T-cell (primary cell): ENCODE results near the gene MCF2L. TPM values are rescaled to one million over a fixed set of nuclear protein-coding genes. Genes with fewer than 3 reads are reported as not detected.

Experiments
- ATAC-seq, 4 experiments: fragments of 200-7000 bp in 3 of 4; fragments of 150-1000 bp in 1 of 4; cut with Tn5 transposase; replicated peaks in 1 of 4; 1 replicate in 3 of 4; 2 replicates in 1 of 4; pipeline ENCODE4 v1.10.0; 2021; ENCODE audit warnings: moderate library complexity in 3 of 4, mild to moderate bottlenecking in 2 of 4, moderate number of reproducible peaks in 1 of 4
- CTCF ChIA-PET, 2 donors: fragments of 300-600 bp; sonication (Branson Sonifier 250); formaldehyde crosslinking; loops; one replicate each; lab custom pipeline; 2022; ENCODE audit warnings: antibody characterized with exemption in 2 of 2; lab: Charles Lee
- POLR2A ChIA-PET, 2 donors: fragments of 300-600 bp; sonication (Branson Sonifier 250); formaldehyde crosslinking; loops; one replicate each; lab custom pipeline; 2022; ENCODE audit warnings: antibody characterized with exemption in 2 of 2; lab: Charles Lee
- DNase-seq, 35 experiments: peaks; one replicate each; pipeline versions ENCODE4 v3.0.0 to v3.0.0-alpha.2; 2013 to 2023
- H3K27ac ChIP-seq: one replicate; pipeline ENCODE4 v1.5.1; 2013; ENCODE audit warnings: low read length
- H3K27me3 ChIP-seq, 2 experiments: replicated peaks in 1 of 2; 1 replicate in 1 of 2; 2 replicates in 1 of 2; pipeline versions ENCODE4 v1.6.1 to v1.7.0; 2013; ENCODE audit warnings: low read length in 1 of 2, mixed read lengths in 1 of 2; ENCODE audit not compliant: control insufficient read depth in 2 of 2, insufficient read depth in 2 of 2; ENCODE audit errors: extremely low read depth in 1 of 2
- H3K36me3 ChIP-seq, 2 donors: 1 replicate in 1 of 2; 2 replicates in 1 of 2; pipeline versions ENCODE4 v1.6.1 to v1.7.0; 2013; ENCODE audit warnings: low read length in 1 of 2; ENCODE audit not compliant: control insufficient read depth in 2 of 2, insufficient read depth in 1 of 2; ENCODE audit errors: extremely low read depth in 1 of 2
- H3K4me1 ChIP-seq, 2 experiments: 1 replicate in 1 of 2; 2 replicates in 1 of 2; pipeline versions ENCODE4 v1.6.1 to v1.7.0; 2013; ENCODE audit warnings: low read length in 2 of 2, mixed read lengths in 1 of 2; ENCODE audit not compliant: insufficient read depth in 2 of 2, control insufficient read depth in 1 of 2; ENCODE audit errors: extremely low read depth in 1 of 2
- H3K4me3 ChIP-seq, 2 donors: 1 replicate in 1 of 2; 2 replicates in 1 of 2; pipeline versions ENCODE4 v1.5.1 to v1.7.0; 2013; ENCODE audit warnings: mild to moderate bottlenecking in 2 of 2, low read length in 1 of 2, moderate library complexity in 1 of 2; ENCODE audit not compliant: control insufficient read depth in 1 of 2; ENCODE audit errors: extremely low read depth in 1 of 2
- H3K9me3 ChIP-seq: 2 replicates; pipeline ENCODE4 v1.7.0; 2013
- H3K27ac Mint-ChIP-seq, 2 donors: one replicate each; pipeline ENCODE4 v1.8.0; 2020 to 2021; ENCODE audit warnings: mild to moderate bottlenecking in 2 of 2, mixed read lengths in 2 of 2
- H3K27me3 Mint-ChIP-seq, 2 donors: one replicate each; pipeline ENCODE4 v1.8.0; 2021 to 2022; ENCODE audit warnings: mixed read lengths in 2 of 2
- H3K36me3 Mint-ChIP-seq: one replicate; pipeline ENCODE4 v1.8.0; 2021; ENCODE audit warnings: mixed read lengths
- H3K4me1 Mint-ChIP-seq, 3 donors: one replicate each; pipeline ENCODE4 v1.8.0; 2020 to 2022; ENCODE audit warnings: mixed read lengths in 3 of 3, mild to moderate bottlenecking in 1 of 3
- H3K4me3 Mint-ChIP-seq, 3 donors: one replicate each; pipeline ENCODE4 v1.8.0; 2020 to 2022; ENCODE audit warnings: mild to moderate bottlenecking in 3 of 3, mixed read lengths in 3 of 3, moderate library complexity in 3 of 3
- H3K9me3 Mint-ChIP-seq, 3 donors: one replicate each; pipeline ENCODE4 v1.8.0; 2020 to 2022; ENCODE audit warnings: mixed read lengths in 3 of 3
- WGBS: methylation state at CpG from one replicate; pipeline ENCODE4 v1.1.5; 2013; ENCODE audit warnings: missing lambda C conversion rate; ENCODE audit not compliant: insufficient coverage; 5-methylcytosine and 5-hydroxymethylcytosine counted together
- total RNA-seq, 35 experiments: library from RNA in 6 of 35; stranded (reverse) in 6 of 35; fragments of 120-200 nt in 1 of 35; gene quantifications; one replicate each; pipeline versions ENCODE4 v1.2.1 to v1.2.4 and lab custom pipeline; 2013 to 2026

MCF2L gene
- total RNA-seq, 5 donors from 2014 or later (not counting 1 experiment from before 2014, with no cell fraction given), result 18.2 to 30.0 (median 24.7) TPM

DNA sequence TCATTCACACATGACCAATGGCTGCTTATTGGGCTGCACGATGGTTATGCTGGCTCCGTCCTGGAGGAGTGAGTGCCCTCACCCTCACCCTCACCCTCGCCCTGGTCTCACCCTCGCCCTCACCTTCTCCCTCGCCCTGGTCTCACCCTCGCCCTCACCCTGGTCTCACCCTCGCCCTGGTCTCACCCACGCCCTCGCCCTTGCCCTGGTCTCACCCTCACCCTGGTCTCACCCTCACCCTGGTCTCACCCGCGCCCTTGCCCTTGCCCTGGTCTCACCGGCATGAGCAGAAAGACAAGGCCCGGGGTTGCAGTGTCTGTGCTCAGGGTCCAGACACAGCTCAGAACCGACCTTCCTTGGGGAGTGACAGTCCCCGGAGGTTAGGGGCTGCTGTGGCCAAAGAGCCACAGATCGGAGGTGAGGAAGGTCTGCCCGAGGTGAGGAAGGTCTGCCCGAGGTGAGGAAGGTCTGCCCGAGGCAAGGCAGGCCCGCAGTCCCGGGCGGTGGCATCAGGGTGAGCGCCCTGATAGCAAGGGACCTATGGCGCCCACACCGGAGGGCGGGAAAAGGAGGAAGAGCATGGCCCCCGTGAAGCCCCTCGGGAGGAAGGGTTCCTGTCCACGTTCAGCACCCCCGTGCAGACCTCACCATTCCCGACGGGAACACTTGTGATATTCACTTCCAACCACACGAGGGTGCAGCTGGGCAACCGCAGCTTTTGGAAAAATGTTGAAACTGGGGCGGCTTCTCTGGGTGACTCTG, 65.6 kb downstream of the MCF2L start:
- H3K9me3 Mint-ChIP-seq, result no peaks in the 10 kb centered on the region
- no peak overlapping the region for H3K4me3 ChIP-seq
- H3K27me3 ChIP-seq, result no peaks in the 10 kb centered on the region
- H3K27ac ChIP-seq, result no peak overlapping the region
- peaks cover 0 to under 1% of the 10 kb centered on the region in 2 experiments for H3K4me1 ChIP-seq
- ATAC-seq (no peak), DNase-seq (no peak)
- ChIA-PET POLR2A (no interaction called here), CTCF (no interaction called here)
- H3K36me3 Mint-ChIP-seq, result peaks cover 3% of the 10 kb centered on the region
- no peak overlapping the region for H3K27ac Mint-ChIP-seq
- H3K27me3 Mint-ChIP-seq, result no peaks in the 10 kb centered on the region
- H3K4me3 Mint-ChIP-seq, result no peak overlapping the region
- H3K36me3 ChIP-seq, result no peaks in the 10 kb centered on the region
- no peaks in the 10 kb centered on the region for H3K9me3 ChIP-seq
- WGBS, result 88% methylated on average over 23 of the region's 35 CpGs
- H3K4me1 Mint-ChIP-seq, result peaks cover 0 to 4% (median 0%) of the 10 kb centered on the region in 3 donors

DNA sequence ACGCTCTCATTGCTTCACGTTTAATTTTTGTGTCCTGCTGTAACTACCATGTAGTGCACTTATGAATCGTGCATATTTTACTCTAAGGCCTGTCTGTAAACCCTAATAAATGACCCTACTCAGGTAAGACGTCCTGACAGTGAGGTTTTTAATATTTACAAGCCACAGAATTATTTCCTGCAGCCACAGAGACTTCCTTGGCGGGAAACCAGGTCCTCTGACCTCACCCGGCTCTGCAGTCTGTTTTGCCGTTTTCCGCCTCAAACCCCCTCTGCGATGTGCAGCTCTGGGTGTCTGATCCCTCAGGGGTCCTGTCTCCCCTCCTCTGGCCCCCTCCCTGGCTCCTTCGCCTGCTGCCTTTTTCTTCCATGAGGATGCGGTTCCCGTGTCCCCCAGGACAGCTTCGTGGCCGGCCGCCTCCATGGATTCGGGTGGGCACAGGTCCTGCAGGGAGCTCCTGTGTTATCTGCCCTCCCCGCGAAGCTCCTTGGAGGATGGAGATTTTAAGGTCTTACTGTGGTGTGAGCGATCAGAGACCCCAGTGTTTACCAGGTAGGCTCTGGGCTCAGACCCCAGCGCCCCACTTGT, 66.3 kb downstream of the MCF2L start:
- no peak overlapping the region for H3K27ac ChIP-seq
- H3K27ac Mint-ChIP-seq, result no peak overlapping the region
- H3K9me3 Mint-ChIP-seq, result no peaks in the 10 kb centered on the region
- H3K27me3 Mint-ChIP-seq, result no peaks in the 10 kb centered on the region
- H3K4me1 Mint-ChIP-seq, result peaks cover 0 to 4% (median 0%) of the 10 kb centered on the region in 3 donors
- no peak overlapping the region for H3K4me3 Mint-ChIP-seq
- WGBS, result 76% methylated on average over 18 of the region's 20 CpGs
- no peaks in the 10 kb centered on the region for H3K9me3 ChIP-seq
- no peak overlapping the region for H3K4me3 ChIP-seq
- POLR2A ChIA-PET, result no interaction called here
- DNase-seq, result no peak
- H3K4me1 ChIP-seq, result no peaks in the 10 kb centered on the region
- no peak for ATAC-seq
- H3K36me3 ChIP-seq, result no peaks in the 10 kb centered on the region
- H3K36me3 Mint-ChIP-seq, result peaks cover 3% of the 10 kb centered on the region
- no peaks in the 10 kb centered on the region for H3K27me3 ChIP-seq
- CTCF ChIA-PET, result no interaction called here

DNA sequence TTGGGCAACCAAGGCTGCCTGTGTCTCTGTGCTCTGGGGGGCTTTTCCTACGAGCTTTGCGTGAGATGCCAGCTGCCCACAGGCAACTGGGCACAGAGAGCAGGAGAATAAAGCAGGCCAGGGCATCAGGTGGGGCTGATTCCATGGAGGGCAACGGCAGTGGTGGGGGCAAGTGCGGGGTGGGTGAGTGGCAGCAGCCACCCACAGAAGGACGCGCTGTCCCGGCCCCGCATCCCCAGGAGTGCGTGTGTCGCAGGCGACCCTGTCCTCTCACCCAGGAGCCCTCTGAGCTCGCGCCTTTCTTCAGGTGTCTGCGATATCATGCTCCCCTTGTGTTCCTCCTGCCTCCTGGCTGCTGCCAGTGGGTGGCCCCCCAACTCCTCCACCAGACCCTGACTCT, 67.4 kb downstream of the MCF2L start:
- Histone ChIP-seq H3K9me3 (no peaks in the 10 kb centered on the region), H3K27me3 (no peaks in the 10 kb centered on the region), H3K4me3 (no peak overlapping the region), H3K36me3 (no peaks in the 10 kb centered on the region), H3K4me1 (peaks cover 0 to under 1% of the 10 kb centered on the region in 2 experiments), H3K27ac (no peak overlapping the region)
- Mint-ChIP-seq H3K9me3 (no peaks in the 10 kb centered on the region), H3K36me3 (peaks cover 3% of the 10 kb centered on the region), H3K27me3 (no peaks in the 10 kb centered on the region), H3K4me1 (peaks cover 0 to 4% (median 0%) of the 10 kb centered on the region in 3 donors), H3K27ac (no peak overlapping the region), H3K4me3 (no peak overlapping the region)
- 99% methylated on average over 12 of the region's 14 CpGs for WGBS
- no peak for DNase-seq
- POLR2A ChIA-PET, result interaction anchor here in 1 of 2 donors (0.7 kb wide), 1 partner anchor 28 kb away, joined by 3 read pairs; no protein-coding TSS in a partner anchor
- ATAC-seq, result no peak
- CTCF ChIA-PET, result no interaction called here

DNA sequence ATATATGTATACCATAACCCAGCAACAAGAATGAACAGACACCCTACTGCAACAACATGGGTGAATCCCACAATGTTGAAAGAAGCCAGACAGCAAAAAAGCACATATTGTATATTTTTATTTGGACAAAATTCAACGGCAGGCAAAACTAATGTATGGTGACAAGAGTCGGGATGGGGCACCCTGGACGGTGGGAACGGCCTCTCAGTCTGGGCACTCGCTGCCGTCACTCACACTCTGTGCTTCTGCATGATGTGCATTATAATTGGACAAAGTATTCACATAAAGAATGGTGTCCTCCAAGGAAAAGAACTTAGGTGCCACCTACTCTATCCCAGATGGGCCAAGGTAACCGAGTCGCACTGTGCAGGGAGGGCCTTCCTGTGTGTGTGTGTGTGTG, 71.0 kb downstream of the MCF2L start:
- POLR2A ChIA-PET, result interaction anchor here in 1 of 2 donors (0.6 kb wide), 1 partner anchor 119 kb away, joined by 5 read pairs; no protein-coding TSS in a partner anchor
- H3K27ac Mint-ChIP-seq, result no peak overlapping the region
- ATAC-seq (no peak), DNase-seq (no peak)
- CTCF ChIA-PET, result no interaction called here
- H3K4me3 ChIP-seq, result no peak overlapping the region
- no peaks in the 10 kb centered on the region for H3K27me3 Mint-ChIP-seq
- no peak overlapping the region for H3K27ac ChIP-seq
- WGBS, result 75% methylated on average over 2 of the region's 8 CpGs
- H3K9me3 ChIP-seq, result no peaks in the 10 kb centered on the region
- H3K27me3 ChIP-seq, result no peaks in the 10 kb centered on the region
- peaks cover 3% of the 10 kb centered on the region for H3K36me3 Mint-ChIP-seq
- H3K4me3 Mint-ChIP-seq, result no peak overlapping the region
- H3K4me1 ChIP-seq, result peaks cover 0 to 6% of the 10 kb centered on the region in 2 experiments
- no peaks in the 10 kb centered on the region for H3K36me3 ChIP-seq
- no peaks in the 10 kb centered on the region for H3K4me1 Mint-ChIP-seq
- H3K9me3 Mint-ChIP-seq, result no peaks in the 10 kb centered on the region

DNA sequence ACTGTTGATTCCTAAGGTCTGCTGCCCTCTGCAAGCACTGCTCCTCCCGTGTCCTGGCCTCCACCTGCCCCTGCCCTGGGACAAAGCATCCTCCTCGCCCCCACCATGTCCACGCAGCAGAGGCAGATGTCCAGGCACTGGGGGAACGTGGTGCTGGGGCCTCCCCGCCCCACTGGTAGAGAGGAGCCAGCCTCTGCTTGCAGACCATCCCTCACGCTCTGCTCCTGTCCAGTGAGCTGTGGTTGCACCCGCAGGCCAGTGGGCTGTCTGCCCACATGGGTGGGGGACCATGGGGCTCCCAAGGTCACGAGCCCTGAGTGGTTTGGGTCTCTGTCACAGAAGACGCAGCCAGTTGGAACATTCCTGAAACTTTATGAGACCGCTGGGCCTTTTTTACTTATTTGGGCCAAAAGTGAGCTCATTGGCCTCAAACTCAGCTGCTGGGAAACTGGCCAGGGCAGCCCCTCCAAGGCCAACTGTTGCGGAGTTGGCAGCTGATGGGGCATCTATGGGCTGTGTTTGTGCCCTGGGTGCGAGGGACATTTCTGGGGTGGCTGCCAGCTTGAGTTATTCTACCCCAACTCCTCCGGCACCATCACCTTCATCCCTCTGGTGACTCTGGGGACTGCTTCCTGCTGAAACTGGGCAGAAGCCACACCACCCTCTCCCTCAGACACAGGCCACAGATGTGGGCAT, 71.7 kb downstream of the MCF2L start:
- ChIA-PET CTCF (no interaction called here), POLR2A (no interaction called here)
- no peaks in the 10 kb centered on the region for H3K36me3 ChIP-seq
- no peak for ATAC-seq
- no peak overlapping the region for H3K4me3 Mint-ChIP-seq
- H3K27me3 Mint-ChIP-seq, result no peaks in the 10 kb centered on the region
- no peaks in the 10 kb centered on the region for H3K4me1 Mint-ChIP-seq
- peaks cover 0 to 6% of the 10 kb centered on the region in 2 experiments for H3K4me1 ChIP-seq
- no peak overlapping the region for H3K27ac ChIP-seq
- no peaks in the 10 kb centered on the region for H3K9me3 Mint-ChIP-seq
- H3K36me3 Mint-ChIP-seq, result peaks cover 8% of the 10 kb centered on the region
- H3K27ac Mint-ChIP-seq, result no peak overlapping the region
- WGBS, result 90% methylated on average over 9 of the region's 13 CpGs
- H3K27me3 ChIP-seq, result no peaks in the 10 kb centered on the region
- H3K4me3 ChIP-seq, result no peak overlapping the region
- H3K9me3 ChIP-seq, result no peaks in the 10 kb centered on the region
- no peak for DNase-seq

DNA sequence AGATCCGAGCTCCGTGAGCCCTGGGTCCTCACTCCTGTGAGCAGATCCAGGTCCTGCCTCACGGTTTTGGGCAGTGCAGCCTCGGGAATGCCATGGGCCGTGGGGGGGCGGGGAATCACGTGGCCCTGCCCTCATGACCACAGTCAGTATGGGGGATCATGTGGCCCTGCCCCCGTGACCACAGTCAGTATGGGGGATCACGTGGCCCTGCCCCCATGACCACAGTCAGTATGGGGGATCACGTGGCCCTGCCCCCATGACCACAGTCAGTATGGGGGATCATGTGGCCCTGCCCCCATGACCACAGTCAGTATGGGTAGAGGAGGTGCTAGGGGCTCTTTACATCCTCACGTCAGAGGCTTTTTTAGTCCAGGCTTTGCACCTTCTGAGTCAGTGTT, 72.3 kb downstream of the MCF2L start:
- Histone ChIP-seq H3K9me3 (no peaks in the 10 kb centered on the region), H3K27ac (no peak overlapping the region), H3K36me3 (no peaks in the 10 kb centered on the region), H3K4me1 (peaks cover 0 to 6% of the 10 kb centered on the region in 2 experiments), H3K4me3 (no peak overlapping the region), H3K27me3 (no peaks in the 10 kb centered on the region)
- Mint-ChIP-seq H3K4me1 (no peaks in the 10 kb centered on the region), H3K36me3 (peaks cover 12% of the 10 kb centered on the region), H3K9me3 (no peaks in the 10 kb centered on the region), H3K4me3 (no peak overlapping the region), H3K27ac (no peak overlapping the region), H3K27me3 (no peaks in the 10 kb centered on the region)
- 72% methylated on average over 10 of the region's 11 CpGs for WGBS
- ChIA-PET POLR2A (no interaction called here), CTCF (no interaction called here)
- DNase-seq, result no peak
- ATAC-seq, result no peak
